Pancreas (tissue), 10 donors: ENCODE data around the gene HOTAIR. TPM values are rescaled to one million over a fixed set of nuclear protein-coding genes. Genes with fewer than 3 reads are reported as not detected.
A peak's percentile ranks its signal among the peaks of the same experiment; 100 is the strongest.

Source experiments
- ATAC-seq, 4 donors: fragments of 200-7000 bp; cut with Tn5 transposase; one replicate each; pipeline versions ENCODE4 v1.8.0 to v1.9.1; 2020; ENCODE audit warnings: mild to moderate bottlenecking in 4 of 4, moderate library complexity in 4 of 4
- DNase-seq, 6 donors: peaks; one replicate each; pipeline ENCODE4 v3.0.0-alpha.2; 2020
- FAIRE-seq: peaks from 2 replicates; lab custom pipeline; 2012; peaks lifted over from hg19 to GRCh38; lab: Jason Lieb, UNC
- H3K27ac ChIP-seq, 4 donors: fragments of 200-600 bp; sonication (generic); 1 replicate in 3 of 4; 2 replicates in 1 of 4; pipeline versions ENCODE4 v1.5.0 to v1.8.0; 2020
- H3K27me3 ChIP-seq, 4 donors: fragments of 200-600 bp; one replicate each; pipeline ENCODE4 v1.8.0; 2021
- H3K36me3 ChIP-seq, 3 donors: fragments of 200-600 bp; sonication (generic) in 1 of 3; one replicate each; pipeline versions ENCODE4 v1.5.0 to v1.8.0; 2020 to 2021
- H3K4me1 ChIP-seq, 3 donors: fragments of 200-600 bp; one replicate each; pipeline ENCODE4 v1.8.0; 2021
- H3K4me3 ChIP-seq, 4 donors: fragments of 200-600 bp; sonication (generic) in 2 of 4; one replicate each; pipeline versions ENCODE4 v1.5.0 to v1.8.0; 2020 to 2021
- H3K9me3 ChIP-seq, 4 donors: fragments of 200-600 bp; one replicate each; pipeline ENCODE4 v1.8.0; 2021
- CTCF ChIP-seq, 4 donors: fragments of 200-600 bp; sonication (generic) in 3 of 4; IDR thresholded peaks; one replicate each; pipeline versions ENCODE4 v1.5.0 to v1.8.0; 2021; ENCODE audit warnings: antibody characterized with exemption in 4 of 4
- WGBS, 2 donors: extraction: QIAGEN DNeasy Blood & Tissue Kit; methylation state at CpG; one replicate each; pipeline ENCODE4 v1.1.7; 2013; 5-methylcytosine and 5-hydroxymethylcytosine counted together
- intact Hi-C, 3 donors: fragments of 100-400 bp; cut with DNase I; formaldehyde crosslinking; loops; one replicate each; pipeline versions ENCODE4 v1.11.1 to v1.14.2; 2022
- polyA plus RNA-seq, 2 donors: library from polyadenylated mRNA; stranded (reverse); fragments of 200-250 nt; gene quantifications; one replicate each; pipeline ENCODE4 v1.2.3, GENCODE V29; 2013
- total RNA-seq, 6 donors: library from RNA; stranded (reverse); fragmentation: NEBNext Ultra II Directional in 4 of 6; extraction: Animal tissue kit (Norgen Biotek cat#: 25700) in 4 of 6; gene quantifications; one replicate each; pipeline versions ENCODE4 v1.2.1 to v1.2.4, GENCODE V29; 2021 to 2023
- donor health status: healthy with polysubstance abuse.
- donor health status: DM: no; HTN: no; CAD: no; lungs with moderate emphysema.
- donor health status: DM: no; HTN: no; CAD: no.
- donor health status: control.
- donor health status: control.
- donor health status: Bipolar disorder and iron deficiency.
- donor health status: DM: yes; HTN: yes; CAD: no.
- donor health status: DM: no; HTN: no; CAD: no.
- donor health status: DM: no; HTN: no; CAD: no.
- donor health status: DM: yes; HTN: yes; CAD: no.

Gene HOTAIR
- total and polyA plus RNA-seq, 8 donors: not detected

DNA sequence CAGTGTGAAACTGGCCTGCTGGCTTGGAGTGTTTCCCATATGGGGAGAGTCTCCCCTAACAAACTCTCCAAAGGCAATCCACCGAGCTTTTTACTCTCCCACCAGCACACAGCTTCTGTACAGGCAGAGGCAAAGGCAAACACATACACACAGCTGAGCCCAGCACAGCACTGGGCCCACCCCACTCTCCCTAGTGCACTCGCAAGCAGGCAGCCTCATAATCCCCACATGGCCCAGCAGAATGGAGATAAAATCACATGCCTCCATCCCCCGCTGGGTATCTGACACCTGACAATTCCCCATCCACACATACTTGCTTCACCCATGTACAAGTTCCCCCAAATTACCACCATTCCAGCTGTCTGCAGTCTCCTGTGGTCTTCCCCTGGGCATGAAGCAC lies 16.6 kb downstream of the HOTAIR start:
- Histone ChIP-seq H3K4me1 (no peaks in the 10 kb centered on the region), H3K9me3 (no peaks in the 10 kb centered on the region), H3K27me3 (peaks cover 11 to 86% (median 27%) of the 10 kb centered on the region in 4 donors), H3K36me3 (no peaks in the 10 kb centered on the region), H3K4me3 (no peak overlapping the region), H3K27ac (no peak overlapping the region)
- 17 to 30% methylated on average over 3 of the region's 3 CpGs for WGBS, 2 donors
- no peak for ATAC-seq
- no peak for TF ChIP-seq CTCF (IDR thresholded peaks at IDR 0.05)
- no peak for FAIRE-seq
- intact Hi-C loops: no loop called here
- DNase-seq: peak in 1 of 6 donors; percentile 13

- Histone ChIP-seq H3K36me3 (no peaks in the 10 kb centered on the region), H3K4me1 (no peaks in the 10 kb centered on the region), H3K27ac (no peak overlapping the region), H3K27me3 (peaks cover 11 to 86% (median 24%) of the 10 kb centered on the region in 4 donors), H3K4me3 (no peak overlapping the region), H3K9me3 (no peaks in the 10 kb centered on the region)
- DNase-seq (peak in 1 of 6 donors; percentile 55), ATAC-seq (no peak), FAIRE-seq (no peak)
- no peak for TF ChIP-seq CTCF (IDR thresholded peaks at IDR 0.05)
- WGBS, 2 donors: 8 to 14% methylated on average over 9 to 11 of the region's 11 CpGs
- intact Hi-C loops: no loop called here
Observed at GRCh38 chr12:53956914-53957536, 17.7 kb downstream of the HOTAIR start.

- intact Hi-C loops: no loop called here
- ATAC-seq (no peak), FAIRE-seq (no peak), DNase-seq (peak in 1 of 6 donors; percentile 30)
- Histone ChIP-seq H3K36me3 (no peaks in the 10 kb centered on the region), H3K9me3 (no peaks in the 10 kb centered on the region), H3K27ac (no peak overlapping the region), H3K27me3 (peaks cover 11 to 86% (median 24%) of the 10 kb centered on the region in 4 donors), H3K4me1 (no peaks in the 10 kb centered on the region), H3K4me3 (no peak overlapping the region)
- TF ChIP-seq CTCF (IDR thresholded peaks at IDR 0.05): no peak
- WGBS, 2 donors: 6% methylated on average over 25 of the region's 25 CpGs
Observed at GRCh38 chr12:53956251-53956887, 18.4 kb downstream of the HOTAIR start.

GRCh38 chr12:53955776-53956250 lies 18.9 kb downstream of the HOTAIR start:
- Histone ChIP-seq H3K9me3 (no peaks in the 10 kb centered on the region), H3K4me1 (no peaks in the 10 kb centered on the region), H3K4me3 (no peak overlapping the region), H3K27ac (no peak overlapping the region), H3K27me3 (peaks cover 11 to 88% (median 23%) of the 10 kb centered on the region in 4 donors), H3K36me3 (no peaks in the 10 kb centered on the region)
- TF ChIP-seq CTCF (IDR thresholded peaks at IDR 0.05): no peak
- intact Hi-C loops: no loop called here
- DNase-seq (no peak), FAIRE-seq (no peak), ATAC-seq (no peak)
- WGBS, 2 donors: 3 to 11% methylated on average over 10 of the region's 10 CpGs
